Mesenchymal stem cell (in vitro differentiated cells and primary cell): ENCODE measurements around the gene CCDC13. TPM values are rescaled to one million over a fixed set of nuclear protein-coding genes. Genes with fewer than 3 reads are reported as not detected.
A peak's percentile ranks its signal among the peaks of the same experiment; 100 is the strongest.

Experiments used
- DNase-seq: peaks from one replicate; pipeline ENCODE4 v3.0.0-alpha.2; 2013
- H2AFZ ChIP-seq: one replicate; pipeline ENCODE4 v1.6.1; 2013; ENCODE audit warnings: low read depth, mild to moderate bottlenecking, control low read depth, inconsistent platforms, low read length, moderate library complexity
- H2AK5ac ChIP-seq: 2 replicates; pipeline ENCODE4 v1.6.1; 2013; ENCODE audit warnings: low read length, moderate library complexity, mild to moderate bottlenecking, inconsistent platforms; ENCODE audit not compliant: severe bottlenecking
- H2BK120ac ChIP-seq: one replicate; pipeline ENCODE4 v1.6.1; 2013; ENCODE audit warnings: low read depth, mild to moderate bottlenecking, inconsistent platforms, low read length, moderate library complexity
- H2BK12ac ChIP-seq, 2 experiments: one replicate each; pipeline ENCODE4 v1.6.1; 2013; ENCODE audit warnings: inconsistent platforms in 2 of 2, low read length in 2 of 2, mild to moderate bottlenecking in 2 of 2, moderate library complexity in 2 of 2, control low read depth in 1 of 2
- H2BK15ac ChIP-seq: one replicate; pipeline ENCODE4 v1.6.1; 2013; ENCODE audit warnings: mild to moderate bottlenecking, low read depth, inconsistent platforms; ENCODE audit not compliant: poor library complexity, severe bottlenecking
- H2BK5ac ChIP-seq: 2 replicates; pipeline ENCODE4 v1.6.1; 2013; ENCODE audit warnings: low read depth, mild to moderate bottlenecking, low read length, control low read depth, inconsistent platforms; ENCODE audit not compliant: poor library complexity, severe bottlenecking
- H3K14ac ChIP-seq, 2 experiments: one replicate each; pipeline ENCODE4 v1.6.1; 2013; ENCODE audit warnings: inconsistent platforms in 2 of 2, low read length in 2 of 2, control low read depth in 1 of 2, mild to moderate bottlenecking in 1 of 2, moderate library complexity in 1 of 2
- H3K18ac ChIP-seq, 2 experiments: one replicate each; pipeline ENCODE4 v1.6.1; 2013; ENCODE audit warnings: inconsistent platforms in 2 of 2, low read length in 2 of 2, control low read depth in 1 of 2, low read depth in 1 of 2, mild to moderate bottlenecking in 1 of 2
- H3K23ac ChIP-seq, 2 experiments: one replicate each; pipeline ENCODE4 v1.6.1; 2013; ENCODE audit warnings: inconsistent platforms in 2 of 2, low read length in 2 of 2, mild to moderate bottlenecking in 2 of 2, moderate library complexity in 2 of 2, control low read depth in 1 of 2
- H3K27ac ChIP-seq: 2 replicates; pipeline ENCODE4 v1.5.1; 2013; ENCODE audit warnings: mild to moderate bottlenecking, moderate library complexity, low read length, control low read depth, inconsistent platforms; ENCODE audit not compliant: poor library complexity, severe bottlenecking
- H3K27me3 ChIP-seq, 2 experiments: 2 replicates each; pipeline versions ENCODE4 v1.6.1 to v1.7.0; 2013; ENCODE audit warnings: low read length in 2 of 2, mild to moderate bottlenecking in 2 of 2, moderate library complexity in 2 of 2, control low read depth in 1 of 2, inconsistent platforms in 1 of 2; ENCODE audit not compliant: control insufficient read depth in 1 of 2, insufficient read depth in 1 of 2
- H3K36me3 ChIP-seq, 2 experiments: 2 replicates each; pipeline versions ENCODE4 v1.6.1 to v1.7.0; 2013; ENCODE audit warnings: low read length in 2 of 2, control low read depth in 1 of 2, inconsistent platforms in 1 of 2, low read depth in 1 of 2, mild to moderate bottlenecking in 1 of 2; ENCODE audit not compliant: insufficient read depth in 2 of 2, control insufficient read depth in 1 of 2
- H3K4ac ChIP-seq, 2 experiments: one replicate each; pipeline ENCODE4 v1.6.1; 2013; ENCODE audit warnings: inconsistent platforms in 2 of 2, low read length in 2 of 2, mild to moderate bottlenecking in 2 of 2, moderate library complexity in 2 of 2, control low read depth in 1 of 2, low read depth in 1 of 2
- H3K4me1 ChIP-seq: 2 replicates; pipeline ENCODE4 v1.6.1; 2013; ENCODE audit warnings: low read depth, low read length, control low read depth; ENCODE audit not compliant: control insufficient read depth, insufficient read depth
- H3K4me2 ChIP-seq: 2 replicates; pipeline ENCODE4 v1.6.1; 2013; ENCODE audit warnings: low read length, mild to moderate bottlenecking, inconsistent platforms; ENCODE audit not compliant: poor library complexity, severe bottlenecking
- H3K4me3 ChIP-seq, 2 experiments: 2 replicates each; pipeline versions ENCODE4 v1.5.1 to v1.7.0; 2013; ENCODE audit warnings: low read length in 2 of 2, mild to moderate bottlenecking in 2 of 2, control low read depth in 1 of 2, low read depth in 1 of 2; ENCODE audit not compliant: insufficient read depth in 1 of 2
- H3K79me1 ChIP-seq: replicated peaks from 2 replicates; pipeline ENCODE4 v1.6.1; 2013; ENCODE audit warnings: mild to moderate bottlenecking, control low read depth, low read length, inconsistent platforms; ENCODE audit not compliant: poor library complexity, severe bottlenecking
- H3K9ac ChIP-seq: 2 replicates; pipeline ENCODE4 v1.7.0; 2013; ENCODE audit warnings: mild to moderate bottlenecking, low read length, moderate library complexity
- H3K9me3 ChIP-seq: 2 replicates; pipeline ENCODE4 v1.7.0; 2013; ENCODE audit warnings: mild to moderate bottlenecking, low read length; ENCODE audit not compliant: control insufficient read depth
- H4K8ac ChIP-seq: one replicate; pipeline ENCODE4 v1.6.1; 2013; ENCODE audit warnings: inconsistent platforms, mild to moderate bottlenecking, low read length, moderate library complexity
- H4K91ac ChIP-seq: one replicate; pipeline ENCODE4 v1.6.1; 2013; ENCODE audit warnings: mild to moderate bottlenecking, low read length, inconsistent platforms
- WGBS: methylation state at CpG from one replicate; pipeline ENCODE4 v1.1.7; 2013; ENCODE audit warnings: mixed read lengths; 5-methylcytosine and 5-hydroxymethylcytosine counted together
- small RNA-seq: library from polyadenylated mRNA; stranded (forward); fragments of <200 nt; extraction: miRNeasy Mini kit (QIAGEN cat#:217004); gene quantifications from one replicate; pipeline ENCODE3, GENCODE V24; 2013; ENCODE audit warnings: low read depth

Gene CCDC13

GRCh38 chr3:42728056-42728455, 45.0 kb downstream of the CCDC13 start:
- H3K4ac ChIP-seq = no peak overlapping the region
- no peak overlapping the region for H2AK5ac ChIP-seq

DNA sequence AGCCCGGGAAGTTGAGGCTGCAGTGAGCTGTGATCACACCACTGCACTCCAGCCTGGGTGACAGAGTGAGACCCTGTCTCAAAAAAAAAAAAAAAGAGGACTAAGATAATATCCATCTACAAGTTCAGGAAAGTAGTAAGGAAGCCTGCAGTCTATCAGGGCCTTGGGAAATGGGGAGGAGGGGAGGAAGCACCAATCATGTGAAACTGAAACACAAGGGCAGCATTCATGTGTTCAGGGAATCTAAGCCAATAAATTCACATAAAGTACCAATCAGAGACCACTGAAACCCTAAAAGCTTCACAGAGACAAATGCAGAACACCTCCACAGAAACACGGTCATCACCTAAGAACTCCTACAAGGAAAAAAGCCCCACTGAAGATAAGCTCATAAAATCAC, 47.6 kb downstream of the CCDC13 start:
- H3K9ac ChIP-seq = no peak overlapping the region
- no peak overlapping the region for H3K27ac ChIP-seq
- 85% methylated on average over 2 of the region's 2 CpGs for WGBS
- H3K4me2 ChIP-seq = no peak overlapping the region
- DNase-seq = no peak
- no peak overlapping the region for H3K18ac ChIP-seq
- H2BK15ac ChIP-seq = no peak overlapping the region
- no peak overlapping the region for H2BK12ac ChIP-seq
- no peak overlapping the region for H2AFZ ChIP-seq
- no peak overlapping the region for H3K14ac ChIP-seq
- no peaks in the 10 kb centered on the region for H3K4me1 ChIP-seq
- no peaks in the 10 kb centered on the region for H3K79me1 ChIP-seq
- no peaks in the 10 kb centered on the region for H3K36me3 ChIP-seq
- no peak overlapping the region for H4K8ac ChIP-seq
- no peak overlapping the region for H4K91ac ChIP-seq
- H3K9me3 ChIP-seq = peaks cover 3% of the 10 kb centered on the region
- no peak overlapping the region for H2AK5ac ChIP-seq
- H3K4me3 ChIP-seq = no peak overlapping the region
- peaks cover 0 to 18% of the 10 kb centered on the region in 2 experiments for H3K27me3 ChIP-seq
- H2BK5ac ChIP-seq = no peak overlapping the region
- no peak overlapping the region for H3K4ac ChIP-seq
- no peak overlapping the region for H3K23ac ChIP-seq
- no peak overlapping the region for H2BK120ac ChIP-seq

More at GRCh38 chr3:42728056-42728455, 45.0 kb downstream of the CCDC13 start:
- H4K91ac ChIP-seq = no peak overlapping the region
- no peak overlapping the region for H3K4me3 ChIP-seq
- no peak overlapping the region for H3K18ac ChIP-seq
- peaks cover 5 to 22% of the 10 kb centered on the region in 2 experiments for H3K27me3 ChIP-seq
- WGBS = 67% methylated on average over 3 of the region's 3 CpGs
- no peak overlapping the region for H2BK5ac ChIP-seq
- no peak overlapping the region for H4K8ac ChIP-seq
- no peaks in the 10 kb centered on the region for H3K79me1 ChIP-seq
- no peak overlapping the region for H3K14ac ChIP-seq
- no peak overlapping the region for H3K4me2 ChIP-seq
- H3K23ac ChIP-seq = no peak overlapping the region
- H3K36me3 ChIP-seq = no peaks in the 10 kb centered on the region
- no peak overlapping the region for H3K27ac ChIP-seq
- no peak overlapping the region for H2BK120ac ChIP-seq
- H3K9ac ChIP-seq = no peak overlapping the region
- no peak overlapping the region for H2BK12ac ChIP-seq
- no peaks in the 10 kb centered on the region for H3K4me1 ChIP-seq
- no peak for DNase-seq
- H3K9me3 ChIP-seq = peaks cover 3% of the 10 kb centered on the region
- no peak overlapping the region for H2BK15ac ChIP-seq
- no peak overlapping the region for H2AFZ ChIP-seq

GRCh38 chr3:42723219-42723618, 49.8 kb downstream of the CCDC13 start:
- H3K9me3 ChIP-seq = no peaks in the 10 kb centered on the region
- H3K79me1 ChIP-seq = no peaks in the 10 kb centered on the region
- no peak overlapping the region for H2BK15ac ChIP-seq
- no peaks in the 10 kb centered on the region for H3K4me1 ChIP-seq
- H4K91ac ChIP-seq = no peak overlapping the region
- no peak overlapping the region for H2AFZ ChIP-seq
- no peak overlapping the region for H4K8ac ChIP-seq
- H2BK120ac ChIP-seq = peak overlapping the region; percentile 27
- H3K4ac ChIP-seq = no peak overlapping the region
- H2BK5ac ChIP-seq = no peak overlapping the region
- H3K4me3 ChIP-seq = no peak overlapping the region
- no peak for DNase-seq
- no peak overlapping the region for H2AK5ac ChIP-seq
- no peak overlapping the region for H3K23ac ChIP-seq
- H3K36me3 ChIP-seq = no peaks in the 10 kb centered on the region
- H3K9ac ChIP-seq = no peak overlapping the region
- WGBS = 100% methylated on average over 2 of the region's 2 CpGs
- H2BK12ac ChIP-seq = no peak overlapping the region
- H3K14ac ChIP-seq = no peak overlapping the region
- H3K27me3 ChIP-seq = peaks cover 0 to 16% of the 10 kb centered on the region in 2 experiments
- H3K27ac ChIP-seq = no peak overlapping the region
- no peak overlapping the region for H3K4me2 ChIP-seq
- H3K18ac ChIP-seq = no peak overlapping the region

Small RNA genes lying within 50 kb of the gene (small RNA-seq; reads per million reads assigned to genes)
- not detected for gene CCDC13
